ENCODE measurements around the gene VPS37C. TPM values are rescaled to one million over a fixed set of nuclear protein-coding genes. Genes with fewer than 3 reads are reported as not detected.

Gene VPS37C
- total RNA-seq, 1 experiment from 2014 or later, result 36.3 TPM

GRCh38 chr11:61198361-61198760 is 37.1 kb upstream of the VPS37C start:
- H3K4me3 ChIP-seq (ENCODE audit: low read depth, low read length), result no peak overlapping the region
- no peak for TF ChIP-seq CTCF (IDR thresholded peaks at IDR 0.05; ENCODE audit: insufficient read depth in 1 of 2, low read depth in 1 of 2, low read length in 1 of 2, severe bottlenecking in 1 of 2, unreplicated experiment in 1 of 2)
- Mint-ChIP-seq H3K27ac (ENCODE audit: unreplicated experiment) (no peak overlapping the region), H3K4me1 (ENCODE audit: low read depth, unreplicated experiment) (peaks cover 7% of the 10 kb centered on the region), H3K9me3 (ENCODE audit: unreplicated experiment) (no peaks in the 10 kb centered on the region), H3K4me3 (ENCODE audit: unreplicated experiment) (no peak overlapping the region), H3K36me3 (ENCODE audit: insufficient read depth, unreplicated experiment) (no peaks in the 10 kb centered on the region), H3K27me3 (ENCODE audit: insufficient read depth, unreplicated experiment) (peaks cover 7% of the 10 kb centered on the region)
- no peaks in the 10 kb centered on the region for H3K36me3 ChIP-seq (ENCODE audit: control insufficient read depth, insufficient read depth, low read length)
- no peak for DNase-seq
- no peaks in the 10 kb centered on the region for H3K9me3 ChIP-seq
- ChIA-PET POLR2A (no interaction called here), CTCF (no interaction called here)
- no peaks in the 10 kb centered on the region; the same call in 1 of the 2 replicates for H3K4me1 ChIP-seq
- H3K27me3 ChIP-seq (replicated peaks; ENCODE audit: control insufficient read depth, insufficient read depth, low read length), result no peaks in the 10 kb centered on the region
- intact Hi-C loops (cut with micrococcal nuclease; ENCODE audit: unreplicated experiment), result no loop called here
- BruUV-seq (replicated peaks), result no TSS peak

- no peaks in the 10 kb centered on the region for H3K36me3 Mint-ChIP-seq (ENCODE audit: insufficient read depth, unreplicated experiment)
- Histone ChIP-seq H3K4me3 (ENCODE audit: low read depth, low read length) (no peak overlapping the region), H3K36me3 (ENCODE audit: control insufficient read depth, insufficient read depth, low read length) (no peaks in the 10 kb centered on the region), H3K27me3 (replicated peaks; ENCODE audit: control insufficient read depth, insufficient read depth, low read length) (no peaks in the 10 kb centered on the region), H3K4me1 (no peaks in the 10 kb centered on the region; the same call in 1 of the 2 replicates), H3K9me3 (0 out of 2 replicates have a peak, but pooled peaks cover 8% of the 10 kb centered on the region)
- intact Hi-C loops (cut with micrococcal nuclease; ENCODE audit: unreplicated experiment), result no loop called here
- H3K4me1 Mint-ChIP-seq (ENCODE audit: low read depth, unreplicated experiment), result peaks cover 7% of the 10 kb centered on the region
- H3K27me3 Mint-ChIP-seq (ENCODE audit: insufficient read depth, unreplicated experiment), result peaks cover 2% of the 10 kb centered on the region
- no peak for DNase-seq
- TF ChIP-seq CTCF (IDR thresholded peaks at IDR 0.05; ENCODE audit: insufficient read depth in 1 of 2, low read depth in 1 of 2, low read length in 1 of 2, severe bottlenecking in 1 of 2, unreplicated experiment in 1 of 2), result no peak
- no peaks in the 10 kb centered on the region for H3K9me3 Mint-ChIP-seq (ENCODE audit: unreplicated experiment)
- H3K4me3 Mint-ChIP-seq (ENCODE audit: unreplicated experiment), result no peak overlapping the region
- POLR2A ChIA-PET, result no interaction called here
- CTCF ChIA-PET, result interaction anchor here (0.7 kb wide), 1 partner anchor 433 kb away, joined by 11 read pairs; no protein-coding TSS in a partner anchor
- BruUV-seq (replicated peaks), result no TSS peak
- H3K27ac Mint-ChIP-seq (ENCODE audit: unreplicated experiment), result no peak overlapping the region
Observed at GRCh38 chr11:61195719-61196118, 34.5 kb upstream of the VPS37C start.

GRCh38 chr11:61194981-61195695 is 33.9 kb upstream of the VPS37C start:
- intact Hi-C loops (cut with micrococcal nuclease; ENCODE audit: unreplicated experiment), result no loop called here
- TF ChIP-seq CTCF (IDR thresholded peaks at IDR 0.05; ENCODE audit: insufficient read depth in 1 of 2, low read depth in 1 of 2, low read length in 1 of 2, severe bottlenecking in 1 of 2, unreplicated experiment in 1 of 2), result no peak
- Histone ChIP-seq H3K36me3 (ENCODE audit: control insufficient read depth, insufficient read depth, low read length) (no peaks in the 10 kb centered on the region), H3K4me1 (no peaks in the 10 kb centered on the region; the same call in 1 of the 2 replicates), H3K9me3 (0 out of 2 replicates have a peak, but pooled peaks cover 8% of the 10 kb centered on the region), H3K27me3 (replicated peaks; ENCODE audit: control insufficient read depth, insufficient read depth, low read length) (no peaks in the 10 kb centered on the region; the same call in 1 of the 2 replicates), H3K4me3 (ENCODE audit: low read depth, low read length) (no peak overlapping the region)
- Mint-ChIP-seq H3K36me3 (ENCODE audit: insufficient read depth, unreplicated experiment) (no peaks in the 10 kb centered on the region), H3K9me3 (ENCODE audit: unreplicated experiment) (no peaks in the 10 kb centered on the region), H3K4me3 (ENCODE audit: unreplicated experiment) (no peak overlapping the region), H3K27me3 (ENCODE audit: insufficient read depth, unreplicated experiment) (no peaks in the 10 kb centered on the region), H3K4me1 (ENCODE audit: low read depth, unreplicated experiment) (peaks cover 7% of the 10 kb centered on the region), H3K27ac (ENCODE audit: unreplicated experiment) (no peak overlapping the region)
- ChIA-PET CTCF (no interaction called here), POLR2A (no interaction called here)
- no peak for DNase-seq
- no TSS peak for BruUV-seq (replicated peaks)
